GM19455 (cell line): Measurements from ENCODE around the gene AMBRA1.

Experiments
- ATAC-seq: cut with Tn5 transposase; IDR thresholded peaks from one replicate; pipeline ENCODE4 v1.9.1; 2021; ENCODE audit not compliant: unreplicated experiment

AMBRA1 gene

DNA sequence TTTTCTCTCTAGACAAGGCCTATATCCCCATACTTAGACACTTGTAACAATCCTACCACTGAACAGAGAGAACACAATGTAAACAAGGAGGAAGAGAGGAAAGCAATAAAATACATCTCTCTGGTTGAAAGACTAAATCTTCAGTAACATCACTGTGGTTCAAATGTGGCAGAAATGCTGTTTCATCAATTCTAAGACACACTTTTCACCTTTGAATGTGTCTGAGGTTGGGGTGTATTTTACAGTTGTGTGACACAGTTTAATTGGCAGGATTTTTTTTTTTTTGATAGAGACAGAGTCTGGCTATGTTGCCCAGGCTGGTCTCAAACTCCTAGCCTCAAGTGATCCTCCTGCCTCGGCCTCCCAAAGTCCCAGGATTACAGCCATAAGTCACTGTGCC lies 79.5 kb downstream of the AMBRA1 start:
- no peak for ATAC-seq

DNA sequence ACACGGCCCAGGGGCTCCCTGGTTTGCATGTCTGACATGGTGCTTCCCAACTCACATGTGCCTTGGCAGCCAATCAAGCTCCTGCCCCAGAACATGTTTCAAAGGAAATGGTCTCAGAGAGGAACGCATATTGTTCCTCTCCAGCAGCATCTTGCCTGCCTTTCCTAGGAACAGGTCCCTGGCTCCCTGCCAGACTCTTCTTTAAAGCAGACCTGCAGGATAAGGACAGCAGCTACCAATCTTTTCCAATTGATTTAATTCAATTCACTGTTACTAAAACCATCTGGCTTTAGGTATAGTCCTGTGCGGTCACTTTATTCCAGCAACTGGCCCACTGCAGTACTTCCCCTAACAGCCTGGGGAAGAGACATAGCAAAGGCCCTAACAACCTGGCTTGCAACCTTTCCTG lies 79.9 kb downstream of the AMBRA1 start:
- ATAC-seq = no peak

DNA sequence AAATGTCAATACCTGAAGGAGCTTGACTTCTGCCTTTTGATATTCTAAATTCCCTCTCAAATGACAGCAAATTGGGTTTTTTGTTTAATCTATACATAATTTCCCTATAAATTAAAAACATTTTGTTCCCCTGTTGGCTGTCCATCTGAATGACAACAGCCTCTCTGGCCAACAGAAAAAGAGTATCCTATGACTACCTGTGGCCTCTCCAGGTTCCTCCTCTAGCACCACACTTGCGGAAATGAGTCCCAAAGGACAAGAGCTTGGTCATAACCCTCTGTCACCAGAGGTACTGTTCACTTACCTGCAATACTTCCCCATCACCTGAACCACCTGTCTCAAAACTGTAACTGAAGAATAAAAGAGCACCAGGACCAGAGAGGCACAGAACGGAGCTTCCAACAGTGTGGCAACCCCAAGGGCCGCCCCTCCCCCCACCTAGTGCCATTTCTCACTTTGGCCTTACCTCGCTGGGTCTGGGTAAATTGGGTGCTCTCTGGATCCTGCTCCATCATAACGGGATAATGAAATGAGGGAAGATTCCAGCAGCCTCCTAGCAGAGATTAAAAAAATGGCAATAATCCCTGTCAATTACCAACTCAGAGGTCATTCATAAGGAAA lies 81.5 kb downstream of the AMBRA1 start:
- no peak for ATAC-seq

DNA sequence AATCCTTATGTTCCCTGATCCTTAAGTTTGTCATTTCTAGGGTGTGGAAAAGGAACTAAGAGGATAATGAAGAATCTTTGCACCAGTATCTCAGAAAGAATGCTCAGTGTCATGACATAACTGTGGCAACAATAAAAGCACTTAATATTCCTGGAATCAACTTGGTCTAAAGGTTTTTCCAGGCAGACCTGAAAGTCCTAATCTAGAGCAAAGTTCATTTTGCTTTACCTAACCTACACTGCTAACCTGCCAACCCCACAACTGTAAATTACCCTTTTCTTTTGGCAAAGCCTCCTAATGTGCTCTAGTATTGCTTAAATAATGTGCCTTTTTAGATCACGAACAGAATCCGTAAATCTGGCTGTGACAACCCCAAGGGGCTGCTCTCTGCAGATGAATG lies 82.5 kb downstream of the AMBRA1 start:
- no peak for ATAC-seq

DNA sequence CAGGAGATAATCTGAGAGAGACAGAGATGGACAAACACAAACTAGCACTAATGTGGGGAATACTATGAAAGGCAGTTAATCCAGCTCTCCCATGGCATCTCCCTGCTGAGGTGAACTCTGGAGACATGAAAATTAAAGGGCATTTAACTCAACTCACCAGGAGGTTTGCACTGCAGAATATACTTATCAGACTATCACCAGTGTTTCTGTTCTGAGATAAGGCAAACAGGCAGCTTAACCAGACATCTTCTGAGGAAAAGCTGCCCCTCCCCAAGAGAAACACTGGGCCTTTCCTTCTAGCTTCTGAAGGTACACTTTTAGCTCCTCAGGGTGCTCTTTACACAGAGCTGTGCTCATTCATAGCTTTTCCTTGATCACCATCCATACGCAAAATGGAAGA lies 85.5 kb downstream of the AMBRA1 start:
- no peak for ATAC-seq

DNA sequence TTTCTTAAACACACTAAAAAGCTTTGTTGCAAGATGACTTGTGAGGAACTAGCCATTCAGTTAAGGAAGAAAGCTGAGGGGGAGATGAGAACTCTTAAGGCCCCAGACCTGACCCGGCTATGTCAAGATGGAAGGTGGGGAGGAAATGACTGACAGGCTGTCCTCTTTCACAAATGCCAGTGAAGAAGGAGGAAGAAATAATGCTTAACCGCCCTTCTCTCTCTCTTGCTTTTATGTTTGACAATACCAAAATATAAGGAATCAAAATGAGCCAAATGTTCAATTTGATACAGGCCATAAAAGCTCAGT lies 87.4 kb downstream of the AMBRA1 start:
- ATAC-seq = no peak

DNA sequence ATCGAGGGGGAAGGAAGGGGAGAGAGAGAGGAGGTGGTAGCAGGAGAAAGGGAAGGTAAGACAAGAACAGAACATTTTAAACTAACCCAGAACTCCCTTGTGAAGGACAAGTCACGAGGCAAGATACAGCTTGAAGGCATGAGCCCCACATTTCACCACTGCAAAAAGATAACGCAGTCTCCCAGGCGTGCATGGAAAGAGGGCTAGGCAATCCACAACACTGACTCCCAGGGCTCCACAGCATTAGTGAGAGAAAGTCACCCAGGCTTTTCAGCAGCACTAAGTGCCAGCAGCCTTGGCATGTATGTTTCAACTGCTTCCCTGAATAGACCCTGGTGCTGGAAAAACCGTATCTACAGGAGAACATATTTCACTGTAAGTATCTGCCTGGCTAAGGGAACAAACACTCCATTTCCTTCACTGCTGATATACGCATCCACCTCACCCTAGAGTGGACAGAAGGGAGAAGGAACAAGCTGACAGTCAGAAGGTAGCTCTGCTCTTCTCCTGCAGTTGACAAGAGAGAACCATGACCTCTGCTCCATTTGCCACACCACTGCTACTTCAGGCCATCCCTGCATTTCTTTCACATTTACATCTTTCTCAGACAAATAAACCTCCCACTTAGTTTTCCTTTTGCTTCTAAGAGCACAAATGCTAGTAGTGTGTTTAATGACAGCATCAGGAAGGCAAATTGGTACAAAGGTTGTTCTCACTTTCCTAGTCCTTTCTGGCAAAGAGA lies 87.9 kb downstream of the AMBRA1 start:
- ATAC-seq = no peak

DNA sequence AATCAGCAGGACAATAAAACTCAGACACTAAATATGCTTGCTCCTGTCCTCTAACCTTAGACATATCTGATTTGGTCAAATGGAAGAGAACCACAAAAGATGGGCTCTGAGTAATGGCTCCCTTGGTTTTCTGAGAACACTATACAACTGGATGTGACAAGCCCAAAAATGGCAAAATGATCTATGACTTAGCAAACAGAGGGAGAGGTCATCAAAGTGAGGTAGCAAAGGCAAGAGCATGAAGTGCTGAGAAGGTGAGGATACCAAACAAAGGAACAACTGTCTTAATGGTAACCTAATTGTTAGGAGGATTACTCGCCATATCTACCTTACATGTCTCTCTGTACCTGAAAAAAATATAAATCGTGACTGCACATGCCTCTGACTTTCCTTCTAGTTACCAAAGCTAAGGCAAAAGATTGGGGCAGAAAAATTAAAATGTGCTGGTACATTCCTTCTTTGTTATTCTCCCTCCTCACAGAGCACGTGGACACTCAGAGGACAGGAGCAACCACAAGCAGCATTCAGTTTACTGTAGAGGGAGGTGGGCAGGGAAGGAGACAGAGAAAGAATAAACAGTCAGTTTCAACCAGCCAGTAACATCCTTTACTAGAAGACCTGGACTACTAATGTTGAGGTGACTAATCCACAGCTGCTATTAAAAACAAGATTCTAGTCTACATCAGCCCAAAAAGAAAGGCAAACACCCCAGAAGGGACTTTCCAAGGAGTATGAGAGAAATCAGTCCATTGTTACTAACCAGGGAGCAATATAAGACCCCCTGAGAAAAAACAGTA lies 88.8 kb downstream of the AMBRA1 start:
- ATAC-seq = no peak

DNA sequence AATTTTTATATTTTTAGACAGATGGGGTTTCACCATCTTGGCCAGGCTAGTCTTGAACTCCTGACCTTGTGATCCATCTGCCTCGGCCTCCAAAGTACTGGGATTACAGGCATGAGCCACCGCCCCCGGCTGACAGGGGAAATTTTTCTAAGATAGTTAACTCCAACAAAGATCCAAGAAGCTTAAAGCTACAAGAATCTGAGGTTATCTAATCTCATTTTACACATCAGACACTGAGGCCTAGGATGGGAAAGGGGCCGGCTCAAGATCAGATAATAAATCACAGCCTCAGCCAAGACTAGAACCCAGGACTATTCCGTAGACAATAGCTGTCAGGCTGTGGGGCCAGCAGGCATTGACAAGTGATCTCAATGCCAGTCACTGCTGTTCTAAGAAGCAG lies 94.0 kb downstream of the AMBRA1 start:
- no peak for ATAC-seq

DNA sequence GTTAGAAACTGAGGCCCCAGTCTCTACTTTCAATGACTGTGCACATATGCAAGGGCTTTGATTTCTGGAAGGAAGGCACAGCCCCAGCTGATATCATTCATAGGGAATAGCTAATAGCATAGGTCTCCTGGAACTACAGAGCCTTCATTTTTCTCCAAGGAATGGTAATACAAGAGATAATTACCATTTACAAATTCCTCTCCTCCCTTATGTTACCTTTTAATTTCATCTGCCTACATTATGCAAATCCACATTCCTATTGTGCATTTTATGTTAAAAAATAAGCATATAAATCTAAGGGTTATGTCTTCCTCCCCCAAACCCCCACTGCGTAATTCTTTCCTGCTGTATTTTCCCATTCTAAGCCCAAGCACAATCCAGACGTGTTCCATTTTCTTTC lies 94.9 kb downstream of the AMBRA1 start:
- ATAC-seq = no peak

DNA sequence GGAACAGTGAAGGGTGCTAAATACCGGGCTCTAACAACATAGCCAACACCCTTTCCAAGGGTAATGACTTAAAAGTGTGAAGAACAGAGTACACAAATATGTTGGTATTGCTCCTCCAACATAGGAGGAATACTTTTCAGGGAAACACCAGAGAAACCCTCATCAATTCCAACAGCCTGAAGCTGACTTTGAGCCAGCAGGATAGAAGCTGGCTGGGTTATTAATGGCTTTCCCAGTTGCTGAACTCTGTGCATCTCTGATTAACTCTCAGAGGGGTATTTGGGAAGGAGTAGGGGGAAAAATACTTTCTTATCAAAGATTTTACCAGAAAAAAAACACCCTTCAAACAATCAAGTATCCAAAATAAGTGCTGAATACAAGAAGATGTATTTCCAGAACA lies 95.6 kb downstream of the AMBRA1 start:
- ATAC-seq = no peak

DNA sequence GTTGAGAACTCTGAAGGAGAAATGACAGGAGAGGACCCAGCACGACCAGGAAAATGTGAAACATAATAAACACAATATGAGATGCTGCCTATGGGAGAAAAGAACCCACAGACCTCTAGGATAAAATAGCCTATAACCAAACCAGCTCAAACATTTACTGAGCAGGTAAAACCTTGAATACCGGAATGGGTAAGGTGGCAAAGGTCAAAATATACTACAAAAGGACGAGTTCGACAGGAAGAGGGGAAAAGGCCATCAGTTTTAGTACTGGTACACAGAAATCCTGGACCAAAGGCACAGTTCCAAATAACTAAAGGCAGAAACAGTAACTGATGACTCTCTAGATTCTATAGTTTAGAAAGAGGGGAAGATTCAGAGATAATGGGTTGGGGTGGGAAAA lies 96.3 kb downstream of the AMBRA1 start:
- no peak for ATAC-seq

DNA sequence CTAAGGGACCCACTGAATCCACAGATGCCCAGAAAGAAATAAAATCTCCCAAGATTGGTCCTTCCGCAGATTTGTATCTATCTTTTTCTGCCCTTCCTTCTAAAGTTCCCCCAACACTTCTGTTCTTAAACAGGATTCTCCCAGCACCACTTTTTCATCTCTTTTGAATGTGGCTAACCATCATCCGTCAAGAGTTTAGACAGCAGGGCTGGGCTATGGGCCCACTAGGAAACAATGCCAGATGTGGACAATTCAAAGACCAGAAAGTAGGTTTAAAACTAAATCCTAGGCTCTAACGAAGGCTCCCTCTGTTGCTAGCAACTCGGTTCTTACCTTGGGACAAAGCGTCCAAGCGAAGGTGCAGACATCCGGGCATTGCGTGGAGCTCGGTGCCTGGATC lies 100.0 kb downstream of the AMBRA1 start:
- ATAC-seq = no peak

DNA sequence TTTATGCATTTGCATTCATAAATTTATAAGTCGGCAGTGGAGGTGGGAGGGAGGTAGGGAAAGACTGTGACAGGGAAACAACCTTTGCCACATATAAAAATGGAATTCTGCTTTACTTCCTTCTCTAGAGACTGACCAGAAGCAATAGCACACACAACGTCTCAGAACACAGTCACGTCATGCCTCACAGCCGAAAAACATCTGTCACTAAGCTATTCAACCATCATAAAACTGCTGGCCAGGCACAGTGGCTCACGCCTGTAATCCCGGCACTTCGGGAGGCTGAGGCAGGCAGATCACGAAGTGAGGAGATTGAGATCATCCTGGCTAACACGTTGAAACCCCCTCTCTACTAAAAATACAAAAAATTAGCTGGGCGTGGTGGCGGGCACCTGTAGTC lies 101.3 kb downstream of the AMBRA1 start:
- no peak for ATAC-seq

DNA sequence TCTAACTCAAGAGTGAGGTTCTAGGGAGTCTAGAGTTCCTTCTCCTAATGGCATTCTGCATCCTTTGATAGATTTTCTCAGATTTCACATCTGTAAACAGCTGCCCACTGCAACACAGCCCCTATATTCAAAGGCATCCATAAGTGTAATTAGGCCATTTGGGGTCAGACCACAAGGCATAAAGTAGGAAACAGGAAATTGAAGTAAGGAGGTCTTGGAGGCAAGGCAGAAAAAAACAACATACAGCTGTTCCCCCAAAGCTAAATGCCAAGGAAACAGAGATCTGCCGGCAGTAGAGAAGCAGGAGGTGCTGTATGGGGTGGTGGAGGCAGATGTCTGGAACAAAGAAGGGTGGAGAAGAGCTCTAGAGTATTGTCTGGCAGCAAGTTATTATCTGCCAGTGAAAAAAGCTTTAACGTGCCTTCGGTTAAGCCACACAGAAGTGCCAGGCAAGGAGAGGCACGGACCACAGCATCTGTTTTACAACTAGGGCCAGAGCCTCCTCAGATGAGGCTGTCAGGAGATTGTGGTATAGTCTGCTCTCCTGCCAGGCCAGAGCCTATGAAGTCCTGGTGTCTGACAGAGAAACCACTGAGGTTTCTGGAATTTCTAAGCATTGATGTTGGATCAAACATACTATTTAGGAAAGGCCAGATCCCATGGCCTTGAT lies 102.0 kb downstream of the AMBRA1 start:
- ATAC-seq = no peak

DNA sequence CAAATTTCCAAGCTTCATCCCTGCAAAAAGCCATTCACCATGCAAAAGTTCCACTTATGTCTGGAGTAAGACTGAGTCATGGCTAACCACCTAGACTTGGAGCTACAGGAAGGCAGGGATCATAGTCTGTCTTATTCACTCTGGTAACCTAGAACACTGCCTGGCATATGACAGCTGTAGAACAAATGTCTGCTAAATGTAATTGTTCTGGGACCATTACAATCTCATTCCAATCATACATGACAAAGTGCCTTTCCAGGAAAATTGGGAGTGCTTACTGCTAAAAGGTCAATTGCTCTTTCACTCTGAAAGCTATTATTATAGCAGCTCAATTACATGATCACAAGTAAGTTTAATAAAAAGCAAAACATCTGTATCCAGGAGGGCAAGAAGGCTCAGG lies 103.2 kb downstream of the AMBRA1 start:
- no peak for ATAC-seq

DNA sequence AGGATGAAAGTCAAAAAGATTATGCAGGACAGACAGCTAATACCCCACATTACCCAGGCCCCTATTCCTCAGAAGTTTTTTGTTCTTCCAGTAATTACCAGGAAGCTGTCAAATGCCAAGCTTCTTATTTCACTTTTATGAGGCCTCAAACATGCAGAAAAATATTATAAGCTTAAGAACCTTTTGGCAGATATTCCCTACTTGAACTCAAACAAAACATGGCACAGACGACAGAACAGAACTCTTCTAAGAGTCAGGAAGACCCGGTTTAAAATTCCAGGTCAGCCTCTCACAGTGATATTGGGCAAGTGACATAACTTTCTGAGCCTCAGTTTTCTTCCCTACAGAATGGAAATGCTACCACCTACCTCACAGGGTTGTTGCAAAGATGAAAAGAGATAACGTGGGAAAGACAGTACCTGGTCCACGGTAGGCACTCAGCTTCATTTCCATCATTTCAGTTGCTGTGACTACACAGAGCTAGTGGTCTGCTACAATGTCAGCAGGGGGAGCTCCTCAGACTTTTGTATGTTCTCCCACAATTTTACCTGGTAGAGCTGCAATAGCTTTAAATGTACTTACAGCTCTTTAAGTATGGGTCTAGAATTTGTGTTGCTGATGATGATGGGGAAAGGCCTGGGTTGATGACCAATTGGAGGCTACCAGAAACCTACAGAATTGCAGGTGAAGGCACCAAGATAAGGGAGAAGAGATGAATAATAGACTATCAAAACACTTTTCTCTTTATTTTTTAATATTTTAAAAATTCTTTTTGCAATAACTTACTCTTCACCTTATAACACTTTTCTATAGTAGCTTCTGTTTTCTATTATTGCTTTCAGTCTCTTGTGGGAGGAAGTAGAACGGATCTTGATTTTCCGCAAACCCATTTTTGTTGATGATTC lies 103.9 kb downstream of the AMBRA1 start:
- no peak for ATAC-seq

DNA sequence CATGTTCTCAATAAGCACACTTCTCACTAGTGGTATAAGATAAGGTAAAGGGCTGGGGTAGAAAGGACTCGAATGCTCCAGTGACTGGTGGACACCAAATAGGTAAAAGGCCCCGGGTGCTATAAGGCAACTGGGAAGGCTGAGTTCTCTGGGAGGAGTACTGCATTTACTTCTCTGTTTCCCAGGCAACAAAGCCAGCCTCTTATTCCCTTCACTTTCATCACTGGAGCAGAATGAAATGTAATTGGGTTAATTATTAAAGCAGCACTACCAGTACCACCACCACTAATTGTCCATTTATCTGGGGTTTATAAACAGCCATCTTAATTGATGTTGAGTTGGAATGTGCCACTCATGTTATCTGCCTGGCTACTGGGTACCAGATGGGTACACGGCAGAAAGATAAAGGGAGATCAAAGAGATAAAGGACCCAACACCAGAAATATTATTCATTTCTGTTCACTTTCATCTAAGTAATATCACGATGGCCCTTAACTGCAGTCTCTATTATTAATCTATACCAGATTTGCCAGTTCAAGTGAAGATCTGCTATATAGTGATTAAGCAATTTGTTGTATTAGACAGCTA lies 107.9 kb downstream of the AMBRA1 start:
- ATAC-seq = no peak

DNA sequence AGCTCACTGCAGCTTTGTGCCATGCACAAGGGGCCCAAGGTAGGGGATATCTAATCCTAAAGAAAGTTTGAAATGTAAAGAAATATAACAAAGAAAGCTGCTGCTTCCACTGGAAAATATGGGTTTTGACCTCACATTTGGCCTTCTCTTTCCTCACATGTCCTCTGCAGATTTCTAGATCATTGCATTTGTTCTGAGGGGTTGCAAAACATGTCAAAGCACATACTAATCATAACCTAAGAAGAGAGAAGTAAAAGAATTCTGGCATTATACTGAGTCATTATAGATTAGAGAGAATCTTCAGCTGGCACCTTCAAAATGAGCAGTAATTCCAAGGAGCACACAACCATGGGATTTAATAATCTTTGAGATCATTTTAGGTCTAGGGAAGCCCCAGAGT lies 109.7 kb downstream of the AMBRA1 start:
- no peak for ATAC-seq

DNA sequence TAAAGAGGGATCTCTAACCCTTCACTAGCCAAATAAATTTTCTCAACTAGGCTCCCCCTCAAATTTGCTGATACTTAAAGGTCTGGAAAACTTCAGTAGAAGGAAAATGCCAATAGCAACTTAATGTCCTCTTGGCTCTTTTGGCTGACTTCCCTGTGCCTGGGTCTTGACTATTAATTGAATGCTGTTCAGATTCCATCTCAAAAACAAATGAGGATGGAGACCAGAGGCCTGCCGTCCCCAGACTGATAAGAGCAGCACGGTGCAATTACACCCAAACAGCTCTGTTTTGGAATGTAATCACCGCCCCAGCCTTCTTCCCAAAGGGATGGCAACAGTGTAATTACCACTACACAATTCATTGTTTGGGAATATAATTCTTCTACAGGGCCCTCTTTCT lies 112.9 kb downstream of the AMBRA1 start:
- no peak for ATAC-seq
